HUDEP-2 (cell line): ENCODE results near the gene CLDN1.
"Not testable (repeated sequence)": the region's sequence is repeated elsewhere in the genome, so short reads cannot be mapped to it uniquely, and the experiment has no call there.

Experiments
- DNase-seq, 76 experiments: peaks; one replicate each; lab custom pipeline; 2025; ENCODE audit not compliant: unreplicated experiment in 76 of 76; lab: John Stamatoyannopoulos, UW

The CLDN1 gene

DNA sequence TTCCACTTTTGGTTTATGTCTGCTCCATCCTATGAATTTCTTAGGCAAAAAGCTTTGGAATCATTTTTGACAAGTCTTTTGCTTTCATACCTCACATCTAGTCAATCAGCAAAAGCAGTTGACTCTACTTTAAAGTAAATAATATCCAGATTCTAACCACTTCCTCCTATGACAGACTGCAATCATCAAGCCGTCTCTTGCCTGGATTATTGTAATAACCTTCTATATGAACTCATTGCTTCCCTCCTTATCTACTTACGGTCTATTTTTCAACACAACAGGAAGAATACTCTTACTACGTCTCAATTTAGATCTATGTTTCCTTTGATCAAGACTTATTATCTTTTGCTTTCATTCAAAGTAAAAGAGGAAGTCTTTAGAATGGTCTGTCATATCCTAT lies 20.7 kb downstream of the CLDN1 start:
- DNase-seq, result no peak

DNA sequence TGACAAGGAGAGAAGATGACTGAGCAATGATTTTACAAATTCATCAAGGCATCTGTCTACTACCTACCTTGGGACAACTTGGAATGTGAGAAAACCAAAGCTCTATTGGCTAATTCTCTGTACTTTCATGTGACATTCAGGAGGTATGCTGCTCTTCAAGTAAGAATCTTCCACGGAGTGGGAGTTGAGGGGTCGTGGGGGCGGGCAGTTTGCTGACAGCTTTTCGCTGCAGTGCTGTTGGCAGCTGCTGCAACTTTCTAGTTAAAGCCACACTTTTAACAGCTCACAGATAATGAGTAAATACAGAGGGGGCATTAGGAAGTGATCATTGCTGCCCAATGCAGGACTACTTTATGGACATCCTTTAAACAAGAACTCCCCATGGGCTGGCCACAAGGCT lies 22.3 kb downstream of the CLDN1 start:
- no peak for DNase-seq

DNA sequence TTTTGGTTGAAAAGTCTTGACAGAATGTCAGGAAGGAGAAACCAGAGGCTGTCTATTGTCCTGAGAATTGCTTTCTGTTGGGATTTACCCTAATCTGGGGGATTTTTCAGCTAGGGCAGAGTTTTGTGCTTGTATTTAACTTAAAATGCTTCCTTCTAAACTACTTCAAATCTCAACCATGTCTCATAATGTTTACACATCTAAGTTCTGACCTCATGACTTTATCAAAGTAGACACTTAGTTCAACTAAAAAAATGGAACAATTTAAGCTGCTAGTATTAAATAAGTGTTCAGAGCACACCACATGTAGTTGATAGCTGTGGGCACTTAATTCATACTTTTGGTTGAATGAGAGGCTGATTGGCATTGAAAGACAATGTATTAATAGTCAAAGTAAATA lies 28.2 kb downstream of the CLDN1 start:
- DNase-seq, result no peak

DNA sequence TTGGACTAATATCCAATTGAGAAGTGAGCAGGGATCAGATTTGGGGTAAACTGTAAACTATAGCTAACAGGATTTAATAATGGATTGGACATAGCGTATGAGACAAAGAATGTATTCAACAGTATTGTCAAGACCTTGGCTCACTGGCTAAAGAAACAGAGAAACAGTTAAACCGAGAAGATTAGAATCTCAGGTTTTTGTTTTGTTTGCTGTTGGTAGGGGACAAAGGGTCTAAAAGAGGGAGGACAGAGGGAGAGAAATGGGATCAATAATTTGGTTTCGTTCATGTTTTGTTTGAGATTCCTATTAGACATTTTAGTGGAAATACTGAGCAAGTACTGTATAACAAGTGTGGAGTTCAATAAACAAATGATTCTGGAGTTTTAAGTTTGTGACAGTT lies 28.6 kb downstream of the CLDN1 start:
- no peak for DNase-seq

DNA sequence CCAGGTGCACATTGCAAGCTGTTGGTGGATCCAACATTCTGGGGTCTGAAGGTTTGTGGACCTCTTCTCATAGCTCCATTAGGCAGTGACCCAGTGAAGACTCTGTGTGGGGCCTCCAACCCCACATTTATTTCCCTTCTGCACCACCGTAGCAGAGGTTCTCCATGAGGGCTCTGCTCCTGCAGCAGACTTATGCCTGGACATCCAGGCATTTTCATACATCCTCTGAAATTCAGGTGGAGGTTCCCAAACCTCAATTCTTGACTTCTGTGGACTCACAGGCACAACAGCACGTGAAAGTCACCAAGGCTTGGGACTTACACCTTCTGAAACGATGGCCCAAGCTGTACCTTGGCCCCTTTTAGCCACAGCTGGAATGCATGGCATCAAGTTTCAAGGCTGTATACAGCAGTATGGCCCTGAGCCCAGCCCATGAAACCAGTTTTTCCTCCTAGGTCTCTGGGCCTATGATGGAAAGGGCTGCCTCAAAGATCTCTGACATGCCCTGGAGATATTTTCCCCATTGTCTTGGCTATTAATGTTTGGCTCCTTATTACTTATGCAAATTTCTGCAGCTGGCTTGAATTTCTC lies 30.2 kb downstream of the CLDN1 start:
- DNase-seq, result no peak

DNA sequence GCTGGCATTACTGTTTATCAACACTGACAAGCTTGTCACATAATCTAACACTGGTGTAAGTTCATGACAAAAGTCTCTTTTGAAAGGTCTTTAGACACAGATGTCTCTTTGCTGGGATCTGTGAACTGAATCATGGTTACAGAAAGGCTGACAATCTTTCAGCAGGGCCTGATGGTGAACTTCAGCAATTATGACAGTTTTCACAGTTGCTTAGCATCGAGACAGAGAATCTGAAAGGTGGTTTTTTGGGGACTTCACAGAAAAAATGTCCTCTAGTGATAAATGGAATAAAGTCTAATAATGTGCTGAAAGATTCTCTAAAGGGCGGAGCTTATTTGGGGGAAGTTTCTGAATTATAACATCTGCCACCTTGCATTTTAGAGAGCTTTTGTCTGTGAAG lies 32.3 kb downstream of the CLDN1 start:
- no peak for DNase-seq

DNA sequence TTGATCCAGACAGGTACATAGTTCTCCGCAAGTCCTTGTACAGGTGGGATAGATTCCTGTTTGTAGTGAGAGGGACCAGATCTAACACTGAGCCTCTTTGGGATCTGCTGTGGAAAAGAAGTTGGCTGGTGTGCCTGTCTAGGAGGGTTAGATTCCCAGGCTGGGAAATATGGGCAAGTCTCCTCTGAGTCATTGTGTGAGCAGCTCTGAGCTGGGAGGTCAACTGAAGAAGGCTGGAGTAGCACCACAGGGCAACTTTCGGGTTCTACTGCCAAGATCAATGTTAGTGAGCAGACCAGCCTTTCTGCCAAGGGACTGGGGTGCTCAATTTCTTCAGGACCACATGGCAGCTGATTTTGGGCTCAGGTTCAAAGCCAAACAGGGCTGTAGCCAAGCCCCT lies 33.4 kb downstream of the CLDN1 start:
- no peak for DNase-seq

DNA sequence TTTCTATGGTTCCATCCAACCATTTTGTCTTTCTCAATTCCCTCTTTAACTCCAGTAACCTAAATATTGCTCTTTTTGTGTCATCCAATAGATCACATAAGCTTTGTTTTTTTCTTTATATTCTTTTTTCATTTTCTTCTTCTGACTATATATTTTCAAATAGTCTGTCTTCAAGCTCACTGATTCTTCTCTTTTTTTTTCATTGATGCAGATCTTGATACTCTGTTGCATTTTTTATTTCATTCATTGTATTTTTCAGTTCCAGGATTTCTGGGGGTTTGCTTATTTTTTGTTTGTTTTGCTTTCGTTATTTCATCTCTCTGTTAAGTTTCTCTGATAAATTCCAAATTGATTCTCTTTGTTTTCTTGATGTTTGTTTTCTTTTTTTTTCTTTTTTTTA lies 36.2 kb downstream of the CLDN1 start:
- DNase-seq, result no peak

DNA sequence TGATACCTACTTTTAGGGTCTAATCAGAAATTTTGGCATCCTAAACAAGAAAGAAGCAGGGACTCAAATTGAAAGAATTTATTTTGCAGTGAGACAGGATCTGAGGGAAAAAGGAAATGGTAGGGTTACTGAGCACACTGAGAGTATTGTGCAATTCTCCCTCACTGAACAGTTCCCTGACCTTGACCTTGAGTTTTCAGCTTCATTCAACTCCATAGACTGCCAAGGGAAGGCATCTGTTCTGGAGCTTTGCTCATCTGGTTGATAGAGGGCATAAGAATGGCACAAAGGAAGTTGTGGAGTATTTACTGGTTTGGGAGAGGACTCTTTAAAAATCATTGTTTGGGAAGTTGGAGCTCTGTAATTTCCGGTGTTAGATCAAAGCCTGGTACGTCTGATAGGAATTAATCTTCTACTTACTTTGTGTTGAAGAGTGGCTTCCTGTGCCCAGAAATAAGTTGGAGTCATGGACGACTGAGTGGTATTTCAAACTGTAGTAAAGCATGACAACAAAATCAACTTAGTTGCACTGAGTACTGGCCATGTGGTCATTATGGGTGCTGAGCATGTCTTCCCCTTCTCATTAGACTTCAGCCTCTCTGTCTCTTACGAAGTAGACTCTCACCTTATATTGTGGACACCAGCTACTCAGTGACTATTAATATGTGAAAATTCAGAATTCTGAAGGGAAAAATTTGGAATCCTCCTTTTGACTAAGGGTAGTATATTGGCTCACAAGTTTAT lies 40.8 kb downstream of the CLDN1 start:
- no peak for DNase-seq

DNA sequence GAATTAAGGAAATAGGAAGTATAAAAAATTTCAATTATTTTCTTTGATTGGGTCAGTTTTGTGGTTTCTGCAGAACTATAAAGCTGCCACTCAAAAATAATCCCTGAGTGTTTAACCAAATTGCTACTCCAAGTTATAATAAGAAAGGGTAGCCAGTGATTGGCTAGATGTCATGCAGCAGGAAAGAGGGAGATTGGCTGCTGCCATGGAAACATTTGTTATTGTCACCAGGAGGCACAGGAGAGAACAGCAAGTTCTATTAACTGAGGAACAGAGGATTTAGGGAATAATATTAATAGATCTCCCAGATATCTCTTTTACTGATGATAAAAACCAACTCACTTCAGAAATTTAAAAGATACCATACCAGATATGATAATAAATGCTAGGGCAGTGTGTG lies 42.6 kb downstream of the CLDN1 start:
- DNase-seq, result no peak

DNA sequence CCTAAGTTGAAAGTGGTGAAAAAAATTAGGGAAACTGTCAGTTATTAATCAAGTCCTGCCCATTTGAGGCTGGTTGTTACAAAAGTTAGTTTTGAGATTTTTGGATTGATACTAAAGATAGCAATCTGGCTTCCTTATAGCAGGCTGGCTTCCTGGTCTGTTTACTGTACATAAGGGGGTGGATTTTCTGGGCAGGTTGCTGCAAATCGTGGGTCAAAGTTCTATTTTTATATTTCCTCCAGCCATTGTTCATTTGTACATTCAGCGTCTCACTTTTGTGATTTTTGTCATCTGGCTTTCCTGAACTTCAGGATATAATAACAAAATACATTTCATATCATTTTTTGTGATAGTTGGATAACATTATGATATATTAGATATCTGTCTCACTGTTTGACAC lies 49.5 kb downstream of the CLDN1 start:
- DNase-seq, result no peak

DNA sequence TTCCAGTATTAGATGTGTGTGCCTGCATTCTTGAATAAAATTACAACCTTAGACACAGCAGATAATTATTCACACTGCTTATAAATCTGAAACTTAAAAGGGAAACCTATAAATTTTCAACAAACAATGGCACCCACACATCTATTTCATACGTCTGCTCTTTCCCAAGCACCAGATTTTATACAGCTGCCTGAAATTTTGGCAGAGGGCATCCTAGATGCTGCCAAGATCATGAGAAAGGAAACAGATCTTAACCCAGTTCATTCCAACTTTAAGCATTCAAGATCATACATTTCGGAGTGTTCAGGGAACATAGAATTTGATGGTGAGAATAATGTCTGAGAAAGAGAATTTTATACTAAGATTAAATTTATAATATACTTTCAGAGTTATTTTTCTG lies 53.1 kb downstream of the CLDN1 start:
- no peak for DNase-seq

DNA sequence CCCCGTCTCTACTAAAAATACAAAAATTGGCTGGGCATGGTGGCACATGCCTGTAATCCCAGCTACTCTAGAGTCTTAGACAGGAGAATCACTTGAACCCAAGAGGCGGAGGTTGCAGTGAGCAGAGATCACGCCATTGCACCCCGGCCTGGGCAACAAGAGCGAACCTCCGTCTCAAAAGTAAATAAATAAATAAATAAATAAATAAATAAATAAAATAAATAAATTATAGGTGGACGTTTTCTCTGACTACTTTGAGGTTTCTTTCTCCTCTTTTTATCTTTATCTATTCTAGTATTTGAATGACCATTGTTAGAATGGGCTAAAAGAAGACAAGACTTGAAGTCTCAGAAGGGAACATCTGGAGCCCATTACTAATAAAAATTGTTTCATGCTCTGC lies 54.8 kb downstream of the CLDN1 start:
- DNase-seq, result not testable (repeated sequence)

DNA sequence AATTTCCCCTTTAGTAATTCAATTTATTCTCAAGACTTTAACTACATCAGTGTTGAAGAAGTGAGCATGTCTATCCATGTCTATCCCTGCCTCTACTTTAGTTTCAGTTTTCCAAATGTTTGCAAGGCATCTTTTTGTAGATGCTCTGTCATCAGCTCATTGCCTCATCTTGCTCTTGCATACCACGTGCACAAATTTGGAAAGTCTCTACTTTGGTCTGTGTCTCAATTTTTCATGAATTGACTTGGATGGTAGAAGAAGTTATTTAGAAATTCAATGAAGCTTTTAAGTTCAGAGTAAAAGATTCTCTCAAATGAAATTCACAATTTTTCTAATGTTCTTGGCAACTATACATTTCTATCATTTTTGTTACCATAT lies 55.3 kb downstream of the CLDN1 start:
- DNase-seq, result no peak

DNA sequence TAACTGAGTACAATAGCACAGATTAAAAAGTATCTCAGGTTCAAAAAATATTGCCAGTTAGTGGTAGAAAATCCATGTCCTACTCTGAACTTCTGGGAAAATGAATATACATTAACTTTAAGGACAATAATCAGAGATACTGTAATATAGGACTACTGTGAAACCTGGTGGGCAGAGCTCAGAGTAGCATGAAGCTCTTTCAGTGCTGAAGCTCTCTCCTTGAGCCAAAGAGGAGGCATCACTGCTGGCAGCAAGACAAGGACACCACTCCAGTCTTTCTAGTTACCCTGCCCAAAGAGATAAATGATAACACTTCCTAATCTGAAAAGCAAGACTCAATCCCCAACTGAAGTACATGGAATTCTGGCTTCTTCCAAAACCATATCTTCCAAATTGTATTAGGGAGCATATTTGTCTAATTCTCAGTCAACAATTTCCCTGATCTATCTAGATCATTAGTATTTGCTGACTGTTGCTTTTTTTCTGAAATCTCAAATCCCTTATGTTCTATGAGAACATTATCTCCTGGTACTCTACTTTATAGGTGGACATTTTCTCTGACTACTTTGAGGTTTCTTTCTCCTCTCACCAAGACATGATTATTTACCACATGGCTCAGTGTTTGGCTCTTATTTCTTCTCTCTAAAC lies 55.9 kb downstream of the CLDN1 start:
- DNase-seq, result no peak

DNA sequence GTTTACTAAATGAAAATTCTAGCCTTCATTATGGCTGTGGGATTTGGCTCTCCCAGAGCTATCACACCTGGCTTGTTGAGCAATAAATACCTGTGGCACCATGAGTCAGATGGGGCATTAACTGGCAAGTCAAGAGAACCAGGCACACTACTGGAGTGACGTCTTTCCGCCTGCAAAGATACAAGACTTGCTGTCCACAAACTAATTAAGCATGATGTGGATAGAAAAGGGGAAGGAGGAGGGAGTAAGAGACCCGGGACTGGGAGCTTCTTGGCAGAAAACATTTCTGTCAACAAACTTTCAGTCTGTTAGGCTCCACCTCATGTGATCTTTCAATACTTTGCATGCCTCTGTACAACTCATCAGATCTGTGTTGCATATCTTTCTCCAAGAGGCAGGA lies 56.5 kb downstream of the CLDN1 start:
- no peak for DNase-seq

DNA sequence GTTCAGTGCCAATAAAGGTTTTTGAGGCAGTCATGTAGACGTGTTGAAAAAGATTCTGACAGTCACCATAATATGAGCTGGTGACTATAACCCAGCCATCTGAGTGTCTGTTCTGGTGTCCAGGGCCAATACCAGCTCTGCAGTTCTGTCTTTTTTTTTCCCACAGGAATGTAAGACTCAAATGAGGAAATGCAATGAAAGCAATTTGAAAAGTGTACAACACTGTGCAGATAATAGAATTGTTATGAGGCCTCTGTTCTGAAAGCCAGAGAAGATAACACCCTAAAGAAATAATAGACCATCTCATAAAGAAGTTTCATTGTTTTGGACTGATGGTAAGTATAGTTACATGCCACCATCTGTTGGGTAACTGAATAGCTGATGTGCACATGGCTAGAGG lies 57.1 kb downstream of the CLDN1 start:
- no peak for DNase-seq

DNA sequence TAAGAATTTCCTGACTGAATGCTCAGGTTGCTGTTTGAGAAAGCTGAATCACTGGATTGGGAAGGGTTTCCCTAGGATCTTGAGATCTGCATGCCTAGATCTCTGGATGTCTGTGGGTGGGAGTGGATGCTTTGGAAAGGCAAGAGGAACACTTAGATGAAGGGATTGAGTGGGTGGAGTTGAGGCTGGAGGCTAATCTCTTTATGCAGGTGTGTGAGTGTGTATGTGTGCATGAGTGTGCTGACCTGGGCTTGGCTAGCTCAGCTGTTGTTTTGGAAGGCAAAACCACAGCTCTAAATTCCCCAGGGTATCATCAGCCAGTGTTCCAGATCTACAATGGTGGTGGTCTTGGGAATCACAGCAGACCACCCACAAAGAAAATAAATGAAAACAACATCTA lies 60.5 kb downstream of the CLDN1 start:
- no peak for DNase-seq

DNA sequence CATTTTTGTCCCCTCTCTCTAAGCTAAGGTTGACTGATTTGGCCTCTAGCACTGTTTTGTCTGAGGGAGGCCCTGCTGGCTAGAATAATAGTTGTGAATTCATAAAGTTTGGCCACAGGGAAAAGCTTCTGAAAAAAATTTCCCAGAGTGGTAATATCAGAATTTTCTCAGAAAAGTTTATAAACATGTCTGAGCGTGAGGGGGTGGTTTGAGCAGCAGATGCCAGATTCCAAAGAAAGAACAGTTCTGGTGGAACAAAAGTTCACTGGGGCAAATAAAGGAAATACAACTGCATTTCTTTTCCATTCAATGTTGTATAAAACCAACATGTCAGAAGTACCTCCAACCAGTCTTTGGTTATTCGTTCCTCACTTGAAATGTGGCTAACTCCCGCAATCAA lies 61.2 kb downstream of the CLDN1 start:
- no peak for DNase-seq

DNA sequence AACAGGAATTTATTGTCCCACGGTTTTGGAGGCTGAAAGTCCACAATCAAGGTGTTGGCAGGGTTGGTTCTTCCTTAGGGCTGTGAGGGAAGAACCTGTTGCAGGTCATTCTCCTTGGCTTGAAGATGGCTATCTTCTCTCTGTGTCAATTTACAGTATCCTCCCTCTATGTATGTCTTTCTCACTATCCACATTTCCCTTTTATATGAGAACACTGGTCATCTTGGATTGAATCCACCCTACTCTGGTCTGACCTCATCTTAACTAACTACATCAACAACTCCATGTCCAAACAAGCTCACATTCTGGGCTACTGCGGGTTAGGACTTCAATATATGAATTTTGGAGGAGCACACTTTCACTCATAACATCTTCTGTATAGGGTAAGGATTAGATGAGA lies 61.9 kb downstream of the CLDN1 start:
- no peak for DNase-seq

DNA sequence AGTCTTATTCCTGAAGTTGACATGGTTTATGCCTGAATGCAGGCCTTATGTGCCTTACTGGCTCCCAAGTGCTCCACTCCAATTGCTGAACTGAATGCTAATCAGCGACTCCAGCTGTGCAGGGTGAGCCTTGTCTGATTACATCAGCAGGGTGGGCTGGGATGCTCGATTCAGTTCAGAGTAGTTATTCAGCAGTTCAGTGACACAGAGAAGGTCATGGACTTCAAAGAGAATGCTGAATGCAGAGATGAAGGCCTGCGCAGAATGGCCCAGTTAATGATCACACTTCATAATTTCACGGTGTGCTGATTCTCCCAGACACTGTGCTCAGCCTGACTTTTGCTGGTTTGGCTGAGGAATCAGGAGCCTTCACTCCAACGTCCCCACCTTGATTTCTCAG lies 63.6 kb downstream of the CLDN1 start:
- peak in 5 of 76 experiments; percentile 0 to 26 (median 2) for DNase-seq
